Psoas muscle (tissue), 8 donors: ENCODE measurements around the gene CSN2. TPM values are rescaled to one million over a fixed set of nuclear protein-coding genes. Genes with fewer than 3 reads are reported as not detected.

Experiments used
- ATAC-seq, 4 donors: fragments of 200-7000 bp; cut with Tn5 transposase; one replicate each; pipeline ENCODE4 v1.9.1; 2020; ENCODE audit warnings: moderate library complexity in 3 of 4, mild to moderate bottlenecking in 2 of 4
- DNase-seq, 2 donors: peaks; one replicate each; pipeline ENCODE4 v3.0.0-alpha.2; 2020
- H3K27ac ChIP-seq: fragments of 200-600 bp; one replicate; pipeline ENCODE4 v1.8.0; 2022
- H3K27me3 ChIP-seq, 3 donors: fragments of 200-600 bp in 1 of 3; one replicate each; pipeline versions ENCODE4 v1.6.1 to v1.8.0; 2013 to 2022; ENCODE audit warnings: low read length in 2 of 3, mild to moderate bottlenecking in 2 of 3, moderate library complexity in 1 of 3; ENCODE audit not compliant: insufficient read depth in 3 of 3
- H3K36me3 ChIP-seq, 2 donors: fragments of 200-600 bp in 1 of 2; one replicate each; pipeline versions ENCODE4 v1.6.1 to v1.8.0; 2013 to 2022; ENCODE audit warnings: low read depth in 1 of 2, mild to moderate bottlenecking in 1 of 2, moderate library complexity in 1 of 2; ENCODE audit not compliant: insufficient read depth in 1 of 2
- H3K4me1 ChIP-seq: fragments of 200-600 bp; one replicate; pipeline ENCODE4 v1.8.0; 2022
- H3K4me3 ChIP-seq: fragments of 200-600 bp; one replicate; pipeline ENCODE4 v1.8.0; 2022; ENCODE audit warnings: mild to moderate bottlenecking
- H3K9me3 ChIP-seq: fragments of 200-600 bp; one replicate; pipeline ENCODE4 v1.8.0; 2022
- WGBS, 3 donors: extraction: QIAGEN DNeasy Blood & Tissue Kit; methylation state at CpG; one replicate each; pipeline versions ENCODE4 v1.1.6 to v1.1.7; 2013; 5-methylcytosine and 5-hydroxymethylcytosine counted together
- intact Hi-C, 2 donors: fragments of 100-400 bp; cut with DNase I; formaldehyde crosslinking; loops; one replicate each; pipeline versions ENCODE4 v1.11.0 to v1.14.2; 2022
- long read RNA-seq, 2 donors: library from polyadenylated mRNA; unstranded; transcript quantifications; one replicate each; pipeline ENCODE4 v2.0.0, GENCODE V29; 2021
- polyA plus RNA-seq, 3 donors: library from polyadenylated mRNA; stranded (reverse); fragments of 200-250 nt; gene quantifications; one replicate each; pipeline ENCODE4 v1.2.3, GENCODE V29; 2013
- total RNA-seq, 4 donors: library from RNA; stranded (reverse); fragmentation: NEBNext Ultra II Directional in 2 of 4; extraction: Animal tissue kit (Norgen Biotek cat#: 25700) in 2 of 4; gene quantifications; one replicate each; pipeline versions ENCODE4 v1.2.1 to v1.2.4, GENCODE V29; 2021 to 2023
- TF ChIP-seq, protein P1 (sequence below): fragments of 200-600 bp; IDR thresholded peaks from one replicate; pipeline ENCODE4 v1.8.0; 2022; ENCODE audit warnings: antibody characterized with exemption
- donor health status: healthy with polysubstance abuse.
- donor health status: DM: no; HTN: no; CAD: no; lungs with moderate emphysema.
- donor health status: Bipolar disorder and iron deficiency.
- donor health status: healthy.
- donor health status: DM: yes; HTN: yes; CAD: no.
- donor health status: DM: no; HTN: no; CAD: no.
- donor health status: DM: no; HTN: no; CAD: no.
- donor health status: DM: yes; HTN: yes; CAD: no.

CSN2 gene
- total RNA-seq (not detected), polyA plus RNA-seq (not detected)
- long read RNA-seq, donor 1, result 0 reads
- long read RNA-seq, donor 2, result 0 reads

- no peaks in the 10 kb centered on the region for H3K36me3 ChIP-seq
- H3K9me3 ChIP-seq, result peaks cover 3% of the 10 kb centered on the region
- H3K4me1 ChIP-seq, result no peaks in the 10 kb centered on the region
- TF ChIP-seq, protein P1, sequence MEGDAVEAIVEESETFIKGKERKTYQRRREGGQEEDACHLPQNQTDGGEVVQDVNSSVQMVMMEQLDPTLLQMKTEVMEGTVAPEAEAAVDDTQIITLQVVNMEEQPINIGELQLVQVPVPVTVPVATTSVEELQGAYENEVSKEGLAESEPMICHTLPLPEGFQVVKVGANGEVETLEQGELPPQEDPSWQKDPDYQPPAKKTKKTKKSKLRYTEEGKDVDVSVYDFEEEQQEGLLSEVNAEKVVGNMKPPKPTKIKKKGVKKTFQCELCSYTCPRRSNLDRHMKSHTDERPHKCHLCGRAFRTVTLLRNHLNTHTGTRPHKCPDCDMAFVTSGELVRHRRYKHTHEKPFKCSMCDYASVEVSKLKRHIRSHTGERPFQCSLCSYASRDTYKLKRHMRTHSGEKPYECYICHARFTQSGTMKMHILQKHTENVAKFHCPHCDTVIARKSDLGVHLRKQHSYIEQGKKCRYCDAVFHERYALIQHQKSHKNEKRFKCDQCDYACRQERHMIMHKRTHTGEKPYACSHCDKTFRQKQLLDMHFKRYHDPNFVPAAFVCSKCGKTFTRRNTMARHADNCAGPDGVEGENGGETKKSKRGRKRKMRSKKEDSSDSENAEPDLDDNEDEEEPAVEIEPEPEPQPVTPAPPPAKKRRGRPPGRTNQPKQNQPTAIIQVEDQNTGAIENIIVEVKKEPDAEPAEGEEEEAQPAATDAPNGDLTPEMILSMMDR, result no peak
- ATAC-seq, result no peak
- intact Hi-C loops, result no loop called here
- H3K27me3 ChIP-seq, result no peaks in the 10 kb centered on the region
- no peak within 1 kb of the TSS for H3K27ac ChIP-seq
- no peak within 1 kb of the TSS for H3K4me3 ChIP-seq
- 78 to 89% (median 82%) methylated on average over 2 of the region's 2 CpGs for WGBS, 3 donors
- DNase-seq, result no peak
Observed at GRCh38 chr4:69965628-69966027, at the start of gene CSN2. Gene CSN2, minus strand, starts transcription at chr4:69965728. Its CDS starts 4,733 bp downstream, at chr4:69960995.

GRCh38 chr4:70008771-70009170, 43.2 kb upstream of the CSN2 start:
- TF ChIP-seq, protein P1, result no peak
- intact Hi-C loops, result no loop called here
- no peak for DNase-seq
- Histone ChIP-seq H3K9me3 (no peaks in the 10 kb centered on the region), H3K4me3 (no peak overlapping the region), H3K27me3 (no peaks in the 10 kb centered on the region), H3K27ac (no peak overlapping the region), H3K4me1 (no peaks in the 10 kb centered on the region), H3K36me3 (no peaks in the 10 kb centered on the region)
- no peak for ATAC-seq
- WGBS, 3 donors, result 42 to 49% (median 43%) methylated on average over 3 of the region's 3 CpGs

DNA sequence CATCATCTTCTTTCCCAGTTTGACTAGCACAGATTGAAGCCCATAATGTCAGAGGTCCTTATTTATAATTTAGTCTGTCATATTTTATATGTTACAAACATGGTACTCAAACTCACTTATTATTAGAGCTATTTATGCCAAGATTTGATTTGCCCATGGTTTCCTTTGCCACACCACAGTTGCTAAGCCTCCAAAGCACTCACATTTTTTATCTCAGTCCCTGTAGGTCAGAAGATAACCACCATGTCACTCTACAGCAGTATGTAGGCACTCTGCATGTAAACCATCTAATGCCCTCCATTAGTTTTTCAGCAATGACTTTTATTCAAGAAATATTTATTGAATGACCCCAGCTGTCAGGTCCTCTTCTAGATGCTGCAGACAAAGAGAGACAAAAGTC, 37.0 kb upstream of the CSN2 start:
- Histone ChIP-seq H3K4me1 (no peaks in the 10 kb centered on the region), H3K9me3 (no peaks in the 10 kb centered on the region), H3K27ac (no peak overlapping the region), H3K36me3 (no peaks in the 10 kb centered on the region), H3K27me3 (no peaks in the 10 kb centered on the region), H3K4me3 (no peak overlapping the region)
- DNase-seq, result no peak
- TF ChIP-seq, protein P1, result no peak
- no peak for ATAC-seq
- intact Hi-C loops, result no loop called here

GRCh38 chr4:70000711-70001110, 35.2 kb upstream of the CSN2 start:
- Histone ChIP-seq H3K27me3 (no peaks in the 10 kb centered on the region), H3K4me1 (no peaks in the 10 kb centered on the region), H3K9me3 (no peaks in the 10 kb centered on the region), H3K36me3 (no peaks in the 10 kb centered on the region), H3K27ac (no peak overlapping the region), H3K4me3 (no peak overlapping the region)
- WGBS, 3 donors, result 77 to 83% (median 81%) methylated on average over 1 of the region's 1 CpG
- TF ChIP-seq, protein P1, result no peak
- DNase-seq (no peak), ATAC-seq (no peak)
- intact Hi-C loops, result no loop called here

GRCh38 chr4:69999420-69999819, 33.9 kb upstream of the CSN2 start:
- intact Hi-C loops, result no loop called here
- Histone ChIP-seq H3K27ac (no peak overlapping the region), H3K27me3 (no peaks in the 10 kb centered on the region), H3K4me3 (no peak overlapping the region), H3K4me1 (no peaks in the 10 kb centered on the region), H3K36me3 (no peaks in the 10 kb centered on the region), H3K9me3 (no peaks in the 10 kb centered on the region)
- TF ChIP-seq, protein P1, result no peak
- WGBS, 3 donors, result 90 to 92% (median 90%) methylated on average over 3 of the region's 3 CpGs
- no peak for DNase-seq
- ATAC-seq, result no peak
